ENCODE data around the gene HHIPL1.

The HHIPL1 gene

DNA sequence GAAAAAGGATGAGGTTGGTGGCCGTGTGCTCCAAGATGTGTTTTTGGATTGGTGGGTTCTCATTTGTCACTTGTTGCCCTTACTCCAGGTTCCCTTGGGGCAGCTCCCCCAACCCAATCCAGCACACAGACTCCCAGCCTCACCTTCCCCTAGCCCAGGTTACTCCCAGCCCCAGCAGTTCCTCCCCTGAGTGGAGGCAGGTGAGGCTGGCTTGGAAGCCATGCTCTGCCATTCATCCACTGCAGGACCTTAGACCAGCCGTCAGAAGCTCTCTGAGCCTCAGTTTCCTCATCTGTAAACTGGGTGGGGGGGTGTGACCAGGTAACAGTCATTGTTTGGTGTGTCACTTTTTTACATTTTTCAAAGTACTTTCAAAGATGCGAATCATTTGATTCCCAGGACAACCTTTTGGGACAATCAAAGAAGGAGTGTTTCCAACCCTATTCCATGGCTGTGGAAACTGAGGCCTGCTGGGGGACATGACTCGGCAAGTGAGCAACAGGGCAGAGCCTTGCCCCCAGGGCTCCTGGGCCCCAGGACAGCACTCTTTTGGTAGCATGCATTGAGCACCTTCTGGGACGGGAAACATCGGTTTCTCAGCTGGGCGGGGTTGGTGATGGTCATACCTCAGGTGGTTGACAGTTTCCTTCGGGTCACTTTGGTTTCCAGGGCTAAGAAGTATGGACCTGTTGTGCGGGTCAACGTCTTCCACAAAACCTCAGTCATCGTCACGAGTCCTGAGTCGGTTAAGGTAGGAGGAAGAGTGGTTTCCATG, 46.4 kb downstream of the HHIPL1 start:
- DNase-seq = no peak

DNA sequence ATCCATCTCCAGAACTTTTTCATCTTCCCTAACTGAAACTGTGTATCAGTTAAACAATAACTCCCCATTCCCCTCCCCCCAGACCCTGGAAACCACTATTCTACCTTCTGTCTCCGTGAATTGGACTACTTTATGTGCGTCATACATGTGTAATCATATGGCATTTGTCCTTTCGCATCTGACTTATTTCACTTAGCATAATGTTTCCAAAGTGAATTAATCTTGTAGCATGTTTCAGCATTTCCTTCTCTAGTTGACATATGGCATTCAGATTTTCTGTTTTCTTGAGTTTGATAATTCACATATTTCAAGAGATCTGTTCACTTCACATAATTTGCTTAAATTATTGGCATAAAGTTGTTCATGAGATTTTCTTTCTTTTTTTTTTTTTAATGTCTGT, 49.0 kb downstream of the HHIPL1 start:
- DNase-seq = no peak

DNA sequence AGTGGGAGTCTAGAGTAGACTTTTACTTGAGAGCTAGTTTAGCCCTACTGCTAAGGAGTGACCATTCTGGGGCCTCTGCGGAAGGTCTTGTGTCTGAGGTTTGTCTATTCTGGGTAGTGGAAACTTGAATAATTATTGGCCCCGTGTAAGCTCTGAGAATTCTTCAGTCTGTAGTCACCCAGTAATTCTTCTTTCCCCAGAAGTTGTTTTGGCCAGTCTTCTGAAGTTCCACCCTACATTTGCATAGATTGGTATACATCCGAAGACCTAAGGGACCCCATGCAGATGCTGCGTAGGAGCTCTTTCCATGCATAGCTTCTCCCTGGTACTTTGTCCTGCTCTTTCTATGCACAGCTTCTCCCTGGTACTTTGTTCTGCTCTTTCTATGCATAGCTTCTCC, 52.0 kb downstream of the HHIPL1 start:
- DNase-seq = no peak

DNA sequence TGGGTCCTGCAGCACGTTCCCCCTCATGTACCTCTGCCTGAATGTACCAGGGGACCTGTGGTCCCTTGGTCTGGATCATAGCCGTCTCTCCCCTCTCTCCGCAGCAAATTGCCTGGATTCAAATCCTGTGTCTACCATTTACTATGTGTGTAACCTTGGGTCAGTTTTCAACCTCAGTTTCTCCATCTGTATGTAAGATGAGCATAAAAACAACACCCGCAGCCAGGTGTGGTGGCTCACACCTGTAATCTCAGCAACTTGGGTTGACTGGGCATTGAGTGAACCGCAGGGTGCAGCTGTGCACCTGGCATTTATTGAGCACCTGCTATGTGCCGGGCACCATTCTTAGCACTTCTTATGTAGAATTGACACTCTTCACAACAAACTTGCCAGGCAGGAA, 53.3 kb downstream of the HHIPL1 start:
- DNase-seq = no peak

DNA sequence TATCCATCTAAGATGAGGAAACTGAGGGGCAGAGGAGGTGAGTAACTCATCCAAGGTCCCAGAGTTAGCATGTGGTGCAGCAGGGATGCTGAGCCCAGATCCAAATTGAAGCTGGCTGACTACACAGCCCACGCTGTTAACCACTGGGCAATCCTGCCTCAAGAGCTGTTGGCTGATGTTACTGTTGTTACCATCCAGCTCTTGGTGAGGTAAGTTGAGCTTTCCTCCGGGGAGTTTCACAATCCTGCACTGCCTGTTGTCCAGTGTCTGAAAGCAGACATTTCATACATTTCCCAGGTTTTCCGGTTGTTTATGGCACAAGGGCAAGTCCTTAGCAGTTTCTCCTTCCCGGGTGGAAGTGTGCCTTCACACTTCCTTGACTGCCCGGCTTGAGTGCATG, 53.7 kb downstream of the HHIPL1 start:
- DNase-seq = no peak

DNA sequence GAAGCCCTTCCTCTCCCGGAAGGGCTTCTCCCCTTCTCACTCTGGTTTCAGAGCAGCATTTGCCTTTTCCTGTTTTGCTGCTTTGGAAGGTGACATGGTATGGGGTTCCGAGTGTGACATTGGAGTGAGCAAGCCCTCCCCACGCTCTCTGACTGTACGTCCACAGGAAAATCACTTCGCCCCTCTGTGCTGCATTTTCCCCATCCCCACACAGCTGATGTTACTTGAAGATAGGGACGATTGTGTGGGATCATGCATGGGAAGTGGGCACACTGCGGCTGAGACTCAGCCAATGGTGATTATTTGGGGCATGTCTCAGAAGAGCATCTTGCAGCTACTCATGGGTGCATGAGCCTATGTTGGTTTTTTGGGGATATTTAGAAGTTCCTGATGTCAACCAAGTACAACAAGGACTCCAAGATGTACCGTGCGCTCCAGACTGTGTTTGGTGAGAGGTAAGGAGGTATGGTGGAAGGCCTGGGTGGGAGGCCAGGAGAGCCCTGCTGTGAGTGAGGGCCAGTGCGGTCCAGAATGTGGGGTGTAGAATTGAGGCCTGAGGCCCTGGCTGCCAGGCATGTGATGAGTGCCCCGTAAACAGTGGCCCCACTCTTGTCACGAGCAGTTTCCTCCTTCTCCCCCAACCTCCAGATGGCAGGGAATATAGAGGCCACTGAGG, 54.3 kb downstream of the HHIPL1 start:
- no peak for DNase-seq

DNA sequence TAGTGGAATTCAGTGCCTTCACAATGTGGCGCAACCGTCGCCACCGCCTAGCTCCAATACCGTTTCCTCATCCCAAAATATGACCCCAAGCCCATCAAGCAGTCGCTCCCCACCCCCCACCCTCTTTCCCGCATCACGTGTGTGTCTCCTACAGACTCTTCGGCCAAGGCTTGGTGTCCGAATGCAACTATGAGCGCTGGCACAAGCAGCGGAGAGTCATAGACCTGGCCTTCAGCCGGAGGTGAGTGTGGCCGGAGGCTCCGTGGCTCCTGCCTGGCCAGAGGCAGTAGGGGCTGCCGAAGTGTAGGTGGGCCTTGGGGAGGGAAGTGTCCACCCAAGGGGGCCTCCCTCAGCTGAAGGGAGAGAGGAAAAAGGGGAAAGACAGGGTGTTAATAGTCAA, 54.9 kb downstream of the HHIPL1 start:
- no peak for DNase-seq

DNA sequence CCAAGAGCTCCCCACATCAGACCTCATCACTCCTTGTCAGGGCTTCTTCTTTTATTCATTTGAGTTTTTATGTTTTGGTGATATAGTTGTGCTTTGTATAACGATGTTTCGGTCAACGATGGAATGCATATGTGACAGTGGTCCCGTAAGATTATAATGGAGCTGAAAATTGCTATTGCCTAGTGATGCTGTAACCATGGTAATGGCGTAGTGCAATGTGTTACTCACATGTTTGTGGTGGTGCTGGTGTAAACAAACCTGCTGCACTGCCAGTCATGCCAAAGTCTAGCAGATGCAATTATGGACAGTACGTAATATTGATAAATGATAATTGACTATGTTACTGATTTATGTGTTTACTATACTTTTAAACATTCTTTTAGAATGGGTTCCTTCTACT, 55.5 kb downstream of the HHIPL1 start:
- no peak for DNase-seq

DNA sequence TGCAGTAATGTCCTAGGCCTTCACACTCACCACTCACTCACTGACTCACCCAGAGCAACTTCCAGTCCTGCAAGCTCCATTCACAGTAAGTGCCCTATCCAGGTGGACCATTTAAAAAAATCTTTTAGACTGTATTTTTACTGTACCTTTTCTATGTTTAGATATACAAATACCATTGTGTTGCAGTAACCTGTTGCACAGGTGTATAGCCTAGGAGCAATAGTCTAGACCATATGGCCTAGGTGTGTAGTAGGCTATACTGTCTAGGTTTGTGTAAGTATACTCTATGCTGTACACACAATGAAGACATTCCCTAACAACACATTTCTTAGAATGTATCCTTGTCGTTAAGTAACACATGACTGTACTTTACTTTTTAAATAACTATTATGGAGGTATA, 56.3 kb downstream of the HHIPL1 start:
- no peak for DNase-seq

DNA sequence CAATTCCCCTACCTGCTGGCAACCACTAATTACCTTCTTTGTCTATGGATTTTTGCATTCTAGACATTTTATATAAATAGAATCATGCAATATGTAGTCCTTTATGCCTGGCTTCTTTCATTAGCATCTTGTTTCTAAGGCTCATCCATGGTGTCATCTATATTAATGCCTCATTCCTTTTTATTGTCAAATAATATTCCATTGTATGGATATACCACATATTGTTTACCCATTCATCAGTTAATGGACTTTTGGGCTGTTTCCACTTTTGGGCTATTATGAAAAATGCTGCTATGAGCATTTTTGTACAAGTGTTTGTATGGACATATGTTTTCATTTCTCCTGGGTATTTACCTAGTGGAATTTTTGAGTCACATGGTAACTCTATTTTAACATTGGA, 57.2 kb downstream of the HHIPL1 start:
- DNase-seq = no peak

DNA sequence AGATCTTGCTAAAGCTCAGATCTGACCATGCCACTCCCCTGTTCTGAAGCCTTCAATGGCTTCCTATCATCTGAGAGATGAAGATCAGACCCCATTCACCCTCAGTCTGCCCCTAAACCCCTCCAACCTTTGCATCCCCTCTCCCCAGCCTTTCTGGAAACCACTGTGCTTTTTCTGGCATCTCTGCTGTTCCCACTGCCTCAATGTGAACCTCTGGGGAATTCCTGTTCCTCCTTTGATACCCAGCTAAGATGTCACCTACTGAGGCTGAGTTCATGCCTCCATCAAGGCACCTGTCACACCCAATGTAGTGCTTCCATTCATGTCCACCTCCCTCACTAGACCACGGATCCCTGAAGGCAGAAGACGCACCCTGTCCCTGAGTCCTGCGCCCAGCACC, 58.5 kb downstream of the HHIPL1 start:
- no peak for DNase-seq

DNA sequence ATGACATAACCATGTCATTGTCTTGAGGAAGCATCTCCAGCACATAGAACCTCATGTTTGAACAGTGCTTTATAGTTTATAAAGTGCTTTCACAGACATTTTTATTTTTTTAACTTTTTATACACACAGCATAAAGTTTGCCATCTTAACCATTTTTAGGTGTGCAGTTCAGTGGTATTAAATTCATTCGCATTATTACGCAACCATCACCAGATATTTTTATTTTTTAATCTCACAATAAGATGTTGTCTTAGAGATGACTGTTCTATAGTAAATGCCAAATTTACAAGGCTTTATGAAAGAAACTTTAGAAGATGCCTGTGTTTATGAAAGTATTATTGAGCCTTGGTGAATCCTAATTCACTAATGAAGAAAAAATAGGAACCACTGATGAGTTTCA, 59.1 kb downstream of the HHIPL1 start:
- no peak for DNase-seq

DNA sequence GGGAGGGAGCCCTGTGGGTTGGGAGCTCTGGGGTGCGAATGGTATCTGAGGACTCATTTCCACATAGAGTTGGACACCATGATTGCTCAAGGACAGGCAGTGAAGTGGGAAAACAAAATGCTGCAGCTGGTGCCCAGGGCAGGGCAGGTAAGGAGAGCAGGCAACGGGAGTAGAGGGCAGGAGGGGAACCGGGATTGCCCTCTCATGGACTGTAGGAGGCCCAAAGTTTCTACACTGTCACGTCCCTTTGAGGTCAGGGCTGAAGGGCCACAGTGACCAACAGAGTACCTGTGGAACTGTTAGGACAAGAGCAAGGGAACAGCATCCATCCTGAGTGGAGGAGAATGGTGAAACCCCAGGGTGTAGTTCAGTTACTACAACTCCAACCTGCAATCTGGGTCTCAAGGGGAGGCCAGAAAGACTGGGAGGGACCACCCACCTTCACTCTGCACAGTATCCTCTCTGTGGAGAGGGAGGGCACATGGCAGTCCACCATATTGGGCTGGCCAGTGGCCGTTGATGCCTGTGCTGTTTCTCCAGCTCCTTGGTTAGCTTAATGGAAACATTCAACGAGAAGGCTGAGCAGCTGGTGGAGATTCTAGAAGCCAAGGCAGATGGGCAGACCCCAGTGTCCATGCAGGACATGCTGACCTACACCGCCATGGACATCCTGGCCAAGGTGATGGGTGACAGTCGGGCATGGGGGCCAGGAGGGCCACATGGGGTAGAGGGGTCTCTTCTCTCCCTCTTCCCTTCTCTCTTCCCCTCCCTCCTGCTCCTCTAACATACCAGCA, 61.4 kb downstream of the HHIPL1 start:
- no peak for DNase-seq

DNA sequence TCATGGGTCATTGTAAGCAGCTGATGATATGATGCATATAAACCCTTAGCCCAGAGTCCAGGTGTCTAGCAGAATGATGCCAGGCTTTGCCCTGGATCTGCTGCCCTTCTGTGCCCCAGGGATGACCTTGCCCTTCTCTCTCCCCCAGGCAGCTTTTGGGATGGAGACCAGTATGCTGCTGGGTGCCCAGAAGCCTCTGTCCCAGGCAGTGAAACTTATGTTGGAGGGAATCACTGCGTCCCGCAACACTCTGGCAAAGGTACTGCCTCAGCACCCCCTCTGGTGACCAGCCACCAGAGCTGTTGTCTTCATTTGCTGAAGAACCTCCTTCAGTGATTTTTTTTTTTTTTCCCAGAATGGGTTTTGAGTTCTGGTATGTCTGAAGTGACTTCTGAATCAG, 62.5 kb downstream of the HHIPL1 start:
- no peak for DNase-seq

DNA sequence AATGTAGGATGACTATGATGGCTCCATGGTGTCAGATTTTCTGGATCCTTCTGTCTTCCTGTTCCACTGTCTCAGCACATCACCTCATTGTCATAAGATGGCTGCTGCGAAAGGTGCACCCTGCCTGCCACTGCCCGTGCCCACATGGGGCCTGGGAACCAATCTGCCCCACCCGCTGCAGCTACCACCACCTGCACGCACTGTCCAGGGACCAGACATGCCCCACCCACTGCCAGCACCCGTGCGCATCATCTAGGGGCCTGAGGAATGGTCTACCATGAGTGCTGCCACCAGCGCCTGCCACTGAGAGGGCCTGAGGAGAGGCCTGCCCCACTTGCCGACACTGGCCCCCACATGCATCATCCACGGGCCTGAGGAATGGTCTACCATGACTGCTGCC, 63.0 kb downstream of the HHIPL1 start:
- DNase-seq = no peak

DNA sequence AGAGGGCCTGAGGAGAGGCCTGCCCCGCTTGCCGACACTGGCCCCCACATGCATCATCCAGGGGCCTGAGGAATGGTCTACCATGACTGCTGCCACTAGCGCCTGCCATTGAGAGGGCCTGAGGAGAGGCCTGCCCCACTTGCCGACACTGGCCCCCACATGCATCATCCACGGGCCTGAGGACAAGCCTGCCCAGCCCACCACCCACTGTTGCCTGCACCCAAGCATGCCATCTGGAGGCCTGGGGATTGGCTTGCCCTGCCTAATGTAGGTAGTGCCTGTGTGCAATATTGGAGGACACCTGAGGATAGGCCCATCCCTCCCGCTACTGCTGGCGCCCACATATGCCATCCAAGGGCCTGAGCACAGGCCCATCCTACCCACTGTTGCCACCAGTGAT, 63.5 kb downstream of the HHIPL1 start:
- no peak for DNase-seq

DNA sequence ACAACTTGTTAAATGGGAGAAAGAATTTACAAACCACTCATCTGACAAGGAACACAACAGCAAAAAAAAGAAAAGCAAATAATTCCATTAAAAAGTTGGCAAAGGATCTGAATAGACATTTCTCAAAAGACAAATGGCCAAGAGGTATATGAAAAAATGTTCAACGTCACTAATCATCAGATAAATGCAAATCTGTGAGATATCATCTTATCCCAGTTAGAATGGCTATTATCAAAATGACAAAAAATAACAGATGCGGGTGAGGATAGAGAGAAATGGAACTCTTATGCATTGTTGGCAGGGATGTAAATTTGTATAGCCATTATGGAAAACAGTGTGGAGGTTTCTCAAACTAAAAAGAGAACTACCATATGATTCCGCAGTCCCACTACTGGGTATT, 69.0 kb downstream of the HHIPL1 start:
- no peak for DNase-seq

DNA sequence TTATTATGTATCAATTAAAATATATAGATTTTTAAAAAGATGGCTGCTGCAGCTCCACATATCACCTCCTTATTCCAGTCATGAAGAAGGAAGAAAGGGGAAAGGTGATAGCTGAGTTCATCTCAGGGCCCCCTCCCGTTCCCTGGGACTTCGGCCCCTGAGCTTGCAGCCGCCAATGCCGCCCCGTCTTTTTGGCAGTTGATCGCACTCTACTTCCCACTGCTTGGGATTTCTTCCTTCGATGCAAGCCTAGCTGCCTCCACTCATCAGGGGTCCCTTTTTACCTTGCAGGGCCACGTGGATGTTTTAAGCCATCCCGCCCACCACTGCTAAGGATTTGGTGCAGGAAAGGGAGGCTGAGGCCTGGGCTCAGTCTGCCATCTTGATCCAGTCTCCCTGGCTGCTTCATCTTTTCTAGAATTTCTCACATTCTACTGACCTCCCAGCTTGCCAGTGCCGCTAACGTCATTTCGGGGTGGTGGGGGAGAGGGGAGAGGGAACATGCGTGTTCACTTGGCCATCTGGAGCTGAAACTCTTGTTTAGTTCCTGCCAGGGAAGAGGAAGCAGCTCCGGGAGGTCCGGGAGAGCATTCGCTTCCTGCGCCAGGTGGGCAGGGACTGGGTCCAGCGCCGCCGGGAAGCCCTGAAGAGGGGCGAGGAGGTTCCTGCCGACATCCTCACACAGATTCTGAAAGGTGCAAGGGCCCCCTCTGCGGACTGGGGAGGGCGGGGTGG, 70.5 kb downstream of the HHIPL1 start:
- no peak for DNase-seq

DNA sequence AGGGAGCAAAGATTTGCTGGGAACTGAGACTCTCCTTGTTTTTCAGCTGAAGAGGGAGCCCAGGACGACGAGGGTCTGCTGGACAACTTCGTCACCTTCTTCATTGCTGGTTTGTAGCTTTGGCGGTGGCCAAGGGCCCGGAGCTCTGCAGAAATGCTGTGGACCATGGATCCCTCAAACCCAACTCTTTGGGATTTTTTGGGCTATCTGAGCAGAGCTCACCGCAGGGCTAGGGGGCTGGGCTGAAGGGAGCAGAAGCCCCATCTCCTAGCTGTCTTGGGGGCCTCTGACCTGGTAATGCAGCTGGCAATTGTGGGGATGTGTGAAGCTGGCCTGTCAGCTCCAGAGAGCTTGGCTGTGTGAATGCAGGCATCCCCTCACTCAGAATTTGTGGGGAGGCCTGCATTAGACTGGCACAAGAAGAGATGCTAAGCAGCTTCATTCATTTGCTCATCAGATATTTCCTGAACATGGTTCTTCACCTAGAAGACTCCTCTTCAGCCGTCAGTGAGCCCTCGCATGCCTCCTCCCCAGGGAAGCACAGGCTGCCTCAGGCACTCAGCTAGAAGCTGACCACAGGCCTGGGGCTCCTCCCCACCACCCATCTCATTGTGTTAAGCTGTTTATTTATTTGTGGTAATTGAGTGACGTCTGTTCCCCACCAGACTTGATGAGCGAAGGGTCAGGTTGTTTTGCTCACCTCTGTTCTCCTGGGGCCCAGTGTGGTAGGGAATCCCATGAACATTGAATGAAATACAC, 71.3 kb downstream of the HHIPL1 start:
- no peak for DNase-seq

DNA sequence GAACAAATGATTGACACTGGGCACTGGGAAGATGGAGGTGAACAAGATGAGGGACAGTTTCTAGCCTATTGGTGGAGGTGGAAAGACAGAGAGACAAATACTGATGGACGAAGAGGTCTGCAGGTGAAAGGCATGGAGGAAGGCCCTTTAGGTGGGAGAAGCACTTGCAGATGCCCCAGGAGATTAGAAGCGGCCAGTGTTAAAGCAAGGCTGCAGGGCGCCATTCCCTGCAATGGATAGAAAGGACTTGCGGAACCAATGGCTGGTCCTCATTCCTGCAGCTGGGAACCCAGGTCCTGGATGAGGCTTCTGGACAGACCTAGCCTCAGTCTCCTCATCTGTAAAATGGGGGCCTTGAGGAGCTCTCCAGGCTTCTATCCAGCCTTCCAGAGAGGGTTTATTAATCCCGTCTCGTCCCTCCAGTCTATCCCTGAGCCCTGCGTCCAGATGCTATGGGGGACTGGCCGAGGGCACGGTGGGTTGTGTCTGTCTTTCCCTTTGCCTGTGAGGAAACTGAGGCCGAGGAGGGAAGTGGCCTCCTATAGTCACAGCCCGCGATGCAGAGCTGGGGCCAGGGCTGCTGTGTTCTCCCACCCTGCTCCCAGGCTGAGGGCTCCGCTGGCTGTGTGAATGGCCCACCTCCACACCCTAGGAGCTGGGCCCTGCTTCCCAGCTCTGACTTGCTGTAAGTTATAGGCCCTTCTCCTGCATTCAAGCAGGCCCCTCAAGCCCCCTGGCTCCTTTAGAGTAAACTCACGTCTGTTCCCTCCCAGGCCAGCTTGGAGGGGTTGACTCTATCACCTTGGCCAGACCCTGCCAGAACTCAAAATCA, 72.1 kb downstream of the HHIPL1 start:
- no peak for DNase-seq

DNA sequence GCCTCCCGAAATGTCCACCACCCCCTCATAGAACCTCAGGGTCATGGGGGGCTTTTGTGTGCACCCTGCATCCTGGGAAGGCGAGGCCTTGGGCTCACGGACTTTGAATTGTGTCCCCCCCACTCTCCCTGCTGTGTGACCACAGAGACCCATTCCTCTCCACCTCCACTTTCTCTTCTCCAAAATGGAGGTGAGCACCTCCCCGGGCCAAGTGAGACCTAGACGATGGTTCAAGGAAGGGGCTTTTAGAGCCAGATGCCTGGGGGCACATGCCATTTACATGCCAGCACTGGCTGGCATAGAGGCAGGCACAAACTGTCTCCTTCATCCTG, 72.7 kb downstream of the HHIPL1 start:
- no peak for DNase-seq

Data from T-helper 9 cell (primary cell).